GM20000 (cell line): Measurements from ENCODE around the gene TMEM143.

Experiments used
- DNase-seq: peaks from one replicate; pipeline ENCODE4 v3.0.0; 2012; ENCODE audit warnings: low spot score
- CTCF ChIP-seq: IDR thresholded peaks from 2 replicates; pipeline ENCODE4 v1.5.1; 2012; ENCODE audit warnings: mild to moderate bottlenecking, control low read depth; ENCODE audit errors: extremely low read depth, missing control alignments

Gene TMEM143

GRCh38 chr19:48284896-48285295 lies 78.8 kb downstream of the TMEM143 start:
- TF ChIP-seq CTCF = no peak
- DNase-seq = no peak

- DNase-seq = no peak
- no peak for TF ChIP-seq CTCF
Measured at GRCh38 chr19:48283908-48284307, 79.8 kb downstream of the TMEM143 start.
